Gastroesophageal sphincter (tissue), 3 donors: ENCODE measurements around the gene TECPR2.

Source experiments
- POLR2A ChIP-seq, 2 donors: fragments of 450-650 bp; IDR thresholded peaks; one replicate each; pipeline ENCODE4 v1.6.1; 2017; ENCODE audit warnings: antibody characterized with exemption in 2 of 2, mild to moderate bottlenecking in 2 of 2, moderate library complexity in 1 of 2
- TF ChIP-seq, protein P1 (sequence below), 4 experiments: fragments of 200-600 bp in 2 of 4; fragments of 450-650 bp in 2 of 4; sonication (generic) in 1 of 4; IDR thresholded peaks; one replicate each; pipeline ENCODE4 v1.5.1; 2017 to 2019; ENCODE audit warnings: antibody characterized with exemption in 4 of 4, mild to moderate bottlenecking in 2 of 4, moderate library complexity in 2 of 4

- TF ChIP-seq, protein P1, sequence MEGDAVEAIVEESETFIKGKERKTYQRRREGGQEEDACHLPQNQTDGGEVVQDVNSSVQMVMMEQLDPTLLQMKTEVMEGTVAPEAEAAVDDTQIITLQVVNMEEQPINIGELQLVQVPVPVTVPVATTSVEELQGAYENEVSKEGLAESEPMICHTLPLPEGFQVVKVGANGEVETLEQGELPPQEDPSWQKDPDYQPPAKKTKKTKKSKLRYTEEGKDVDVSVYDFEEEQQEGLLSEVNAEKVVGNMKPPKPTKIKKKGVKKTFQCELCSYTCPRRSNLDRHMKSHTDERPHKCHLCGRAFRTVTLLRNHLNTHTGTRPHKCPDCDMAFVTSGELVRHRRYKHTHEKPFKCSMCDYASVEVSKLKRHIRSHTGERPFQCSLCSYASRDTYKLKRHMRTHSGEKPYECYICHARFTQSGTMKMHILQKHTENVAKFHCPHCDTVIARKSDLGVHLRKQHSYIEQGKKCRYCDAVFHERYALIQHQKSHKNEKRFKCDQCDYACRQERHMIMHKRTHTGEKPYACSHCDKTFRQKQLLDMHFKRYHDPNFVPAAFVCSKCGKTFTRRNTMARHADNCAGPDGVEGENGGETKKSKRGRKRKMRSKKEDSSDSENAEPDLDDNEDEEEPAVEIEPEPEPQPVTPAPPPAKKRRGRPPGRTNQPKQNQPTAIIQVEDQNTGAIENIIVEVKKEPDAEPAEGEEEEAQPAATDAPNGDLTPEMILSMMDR (IDR thresholded peaks at IDR 0.05), result no peak
- TF ChIP-seq POLR2A (IDR thresholded peaks at IDR 0.05), result no peak
Measured at GRCh38 chr14:102439556-102439955, 76.8 kb downstream of the TECPR2 start.
